ENCODE data around the gene ULK4.
"Not testable (repeated sequence)": the region's sequence is repeated elsewhere in the genome, so short reads cannot be mapped to it uniquely, and the experiment has no call there.

ULK4 gene

DNA sequence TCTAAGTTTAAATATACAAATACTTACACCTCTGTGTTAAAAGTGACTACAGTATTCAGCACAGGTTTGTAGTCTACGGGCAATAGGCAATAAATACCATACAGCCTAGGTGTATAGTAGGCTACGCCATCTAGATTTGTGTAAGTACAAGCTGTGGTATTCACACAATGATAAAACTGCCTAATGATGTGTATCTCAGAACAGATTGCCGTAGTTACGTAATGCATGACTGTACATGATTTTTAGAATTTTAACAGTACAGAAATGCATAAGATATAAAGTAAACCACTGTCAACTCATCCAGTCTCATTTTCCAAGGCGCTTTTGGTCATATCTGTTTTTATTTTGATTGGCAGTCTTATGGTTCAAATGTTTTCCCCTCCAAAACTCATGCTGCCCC is 396.9 kb downstream of the ULK4 start:
- DNase-seq: no peak

DNA sequence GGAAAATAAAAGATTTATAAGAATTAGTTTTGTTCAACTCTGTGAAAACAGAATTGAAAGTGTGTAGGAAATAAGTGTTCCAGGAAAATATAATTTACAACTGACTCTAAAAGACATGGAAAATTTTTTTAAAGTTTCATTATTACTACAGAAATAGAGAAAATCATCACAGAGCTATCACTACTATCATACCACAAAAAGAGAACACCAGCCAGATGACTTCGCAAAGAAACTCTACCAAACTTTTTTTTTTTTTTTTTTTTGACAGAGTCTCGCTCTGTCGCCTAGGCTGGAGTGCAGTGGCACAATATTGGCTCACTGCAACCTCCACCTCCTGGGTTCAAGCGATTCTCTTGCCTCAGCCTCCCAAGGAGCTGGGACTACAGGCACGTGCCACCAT is 405.7 kb downstream of the ULK4 start:
- not testable (repeated sequence) for DNase-seq

DNA sequence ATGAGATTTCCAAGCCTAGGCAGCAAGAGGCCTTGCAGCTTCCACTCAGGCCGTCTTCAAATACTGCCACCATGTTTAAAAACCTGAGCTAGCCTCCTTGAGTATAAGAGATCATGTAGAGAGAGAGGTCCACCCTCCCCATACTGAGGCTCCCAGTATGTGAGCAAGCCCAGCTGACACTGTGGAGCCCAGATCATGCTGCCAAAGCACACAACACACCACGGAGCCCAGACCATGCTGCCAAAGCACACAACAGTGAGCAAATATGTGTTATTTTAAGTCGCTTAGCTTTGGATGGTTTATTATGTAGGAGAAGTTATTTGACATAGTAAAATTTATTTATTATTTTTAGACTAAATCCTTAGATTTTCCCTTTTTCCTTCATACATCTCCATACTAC is 428.9 kb downstream of the ULK4 start:
- DNase-seq: no peak

DNA sequence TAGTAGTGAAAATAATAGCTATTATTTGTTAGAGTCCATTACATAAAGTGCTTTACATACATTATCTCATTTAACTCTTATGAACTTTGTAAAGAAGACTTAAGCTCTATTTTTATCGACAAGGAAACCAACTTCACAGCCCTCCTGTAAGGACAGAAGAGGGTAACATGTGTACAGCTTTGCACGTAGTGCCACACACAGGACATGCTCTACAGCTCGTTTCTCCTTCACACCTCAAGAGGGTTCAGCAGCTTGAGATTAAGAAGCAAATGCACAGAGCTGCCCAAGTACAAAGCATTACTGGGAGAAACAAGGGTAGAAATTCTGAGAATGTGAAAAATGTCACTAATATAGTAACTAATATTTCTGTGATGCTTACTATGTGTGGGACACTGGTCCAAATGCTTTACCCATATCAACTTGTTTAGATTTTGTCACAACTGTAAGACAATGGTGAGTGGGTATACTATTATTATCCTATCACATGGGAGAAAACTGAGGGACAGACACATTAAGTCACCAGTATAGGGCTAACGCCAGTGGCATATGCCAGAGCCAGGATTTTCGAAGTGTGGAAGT is 434.8 kb downstream of the ULK4 start:
- no peak for DNase-seq

DNA sequence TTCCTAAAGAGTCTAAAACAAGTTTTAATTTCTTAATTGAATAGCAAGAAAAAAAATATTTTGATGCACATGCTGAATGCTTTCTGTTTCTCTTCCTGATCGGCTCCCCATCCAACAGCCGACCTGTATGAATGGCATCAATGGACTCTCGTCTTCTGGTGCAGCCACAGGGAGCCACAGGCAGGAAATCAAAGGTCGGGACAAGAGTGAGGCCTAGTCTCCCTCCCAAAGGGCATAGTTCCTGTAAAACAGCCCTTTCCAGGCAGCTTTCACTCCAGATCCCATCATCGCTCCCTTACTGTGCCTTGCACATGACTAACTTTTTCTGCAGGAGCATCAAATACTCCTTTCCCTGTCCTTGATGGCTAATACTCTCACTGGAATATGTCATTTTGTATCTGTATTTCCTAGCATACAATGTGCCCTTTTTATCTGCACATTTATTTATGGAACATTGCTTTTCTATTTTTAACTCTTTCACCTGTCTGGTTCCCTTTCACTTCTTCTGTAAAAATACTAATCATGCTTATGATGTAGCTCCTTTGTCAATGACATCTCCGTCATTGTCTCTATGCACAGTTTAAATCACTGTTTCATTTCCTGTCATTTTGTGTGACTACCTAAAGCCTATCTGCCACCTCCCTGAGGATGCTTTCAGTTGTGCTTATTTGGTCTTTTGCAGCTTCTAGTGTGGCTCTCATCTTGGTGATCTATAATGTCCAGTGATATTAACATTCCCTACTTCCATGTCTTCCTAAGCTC is 436.4 kb downstream of the ULK4 start:
- DNase-seq: no peak

DNA sequence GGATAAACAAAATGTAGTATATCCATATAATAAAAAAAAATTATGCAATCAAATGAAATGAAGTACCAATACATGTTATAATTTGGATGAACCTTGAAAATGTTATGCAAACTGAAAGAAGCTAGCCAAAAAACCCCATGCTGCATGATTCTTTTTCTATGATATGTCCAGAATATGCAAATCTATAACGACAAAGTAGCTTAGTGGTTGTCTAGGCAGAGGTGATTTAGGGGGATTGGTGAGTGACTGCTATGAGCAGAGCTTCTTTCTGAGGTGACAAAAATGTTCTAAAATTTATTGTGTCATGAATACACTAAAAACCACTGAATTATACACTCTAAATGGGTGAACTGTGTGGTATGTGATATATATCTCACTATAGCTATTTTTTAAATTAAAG is 438.0 kb downstream of the ULK4 start:
- DNase-seq: no peak

DNA sequence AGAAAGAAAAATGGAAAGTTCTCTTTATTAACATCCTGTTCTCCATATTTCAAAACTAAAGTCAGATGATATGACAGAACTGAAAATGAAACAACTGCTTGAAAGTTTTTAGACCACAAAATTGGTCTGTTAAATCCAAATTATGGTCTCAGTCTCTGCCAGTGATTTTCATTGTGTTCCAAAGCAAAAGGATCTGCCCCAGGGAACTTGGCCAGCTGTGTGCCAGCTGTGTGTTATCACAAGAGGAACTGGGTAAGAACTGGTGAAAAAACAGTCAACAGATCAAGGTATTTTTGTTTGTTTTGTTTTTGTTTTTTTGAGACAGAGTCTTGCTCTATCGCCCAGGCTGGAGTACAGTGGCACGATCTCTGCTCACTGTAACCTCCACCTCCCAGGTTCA is 439.3 kb downstream of the ULK4 start:
- no peak for DNase-seq

DNA sequence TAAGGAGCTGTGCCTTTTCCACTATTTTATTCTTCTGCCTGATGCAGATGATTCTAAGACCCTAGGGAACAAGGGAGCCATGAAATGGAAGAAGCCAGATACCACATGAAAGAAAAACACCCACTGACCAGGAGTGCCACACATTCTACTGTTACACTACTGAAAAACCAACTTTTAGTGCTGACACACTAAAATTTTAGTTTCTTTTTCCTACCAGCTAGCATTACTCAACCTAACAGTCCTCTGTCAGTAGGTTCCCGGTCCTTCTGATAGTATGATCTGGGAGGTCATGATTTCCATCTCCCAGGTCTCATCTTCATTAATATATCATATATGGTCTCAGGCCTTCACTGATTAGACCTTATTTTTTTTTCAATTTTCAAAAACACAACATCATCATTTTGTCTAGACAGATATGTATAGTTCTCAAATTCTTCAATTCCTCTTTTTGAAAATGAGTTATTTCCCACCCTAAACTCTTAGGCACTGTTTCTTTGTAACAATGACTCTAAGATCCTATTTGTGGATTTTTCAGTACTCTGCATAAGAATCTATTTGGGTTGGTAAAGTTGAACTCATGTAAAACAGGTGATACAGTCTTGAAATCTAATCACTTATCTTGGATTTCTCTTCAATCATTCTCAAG is 440.8 kb downstream of the ULK4 start:
- no peak for DNase-seq

DNA sequence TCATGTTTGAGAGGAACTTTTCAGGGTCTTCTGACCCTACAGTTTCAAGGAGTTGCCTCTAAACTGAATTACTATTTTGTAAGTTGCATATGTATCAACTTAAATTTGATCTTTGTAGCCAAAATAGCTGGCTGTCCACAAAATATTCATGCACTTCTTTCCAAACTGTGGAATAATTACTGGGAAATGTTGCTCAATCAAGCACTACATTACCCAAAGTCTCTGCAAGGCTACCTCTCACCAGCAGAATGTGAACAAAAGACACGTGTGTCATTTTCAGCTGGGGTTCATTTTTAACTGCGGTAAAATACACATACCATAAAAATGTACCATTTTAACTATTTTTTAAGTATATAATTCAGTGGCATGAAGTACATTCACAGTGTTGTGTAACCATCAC is 442.2 kb downstream of the ULK4 start:
- no peak for DNase-seq

DNA sequence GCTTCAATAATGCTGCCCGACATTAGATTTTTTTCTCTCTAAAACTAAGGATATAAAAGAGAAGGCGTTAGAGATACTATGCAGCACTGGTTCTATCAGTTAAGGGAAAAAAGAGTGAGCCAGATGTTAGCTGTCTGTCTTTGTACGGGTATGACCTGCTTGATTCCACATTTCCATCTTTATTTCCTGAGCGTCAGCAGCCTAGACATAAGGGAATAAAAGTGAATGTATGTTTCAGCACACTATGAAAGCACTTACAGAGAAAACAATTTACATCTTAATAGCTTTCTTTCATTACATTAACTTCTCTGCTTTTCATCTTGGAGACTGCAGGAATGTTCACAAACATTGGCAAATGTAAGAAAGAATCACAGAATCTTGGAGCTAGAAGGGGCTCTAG is 443.3 kb downstream of the ULK4 start:
- DNase-seq: no peak

DNA sequence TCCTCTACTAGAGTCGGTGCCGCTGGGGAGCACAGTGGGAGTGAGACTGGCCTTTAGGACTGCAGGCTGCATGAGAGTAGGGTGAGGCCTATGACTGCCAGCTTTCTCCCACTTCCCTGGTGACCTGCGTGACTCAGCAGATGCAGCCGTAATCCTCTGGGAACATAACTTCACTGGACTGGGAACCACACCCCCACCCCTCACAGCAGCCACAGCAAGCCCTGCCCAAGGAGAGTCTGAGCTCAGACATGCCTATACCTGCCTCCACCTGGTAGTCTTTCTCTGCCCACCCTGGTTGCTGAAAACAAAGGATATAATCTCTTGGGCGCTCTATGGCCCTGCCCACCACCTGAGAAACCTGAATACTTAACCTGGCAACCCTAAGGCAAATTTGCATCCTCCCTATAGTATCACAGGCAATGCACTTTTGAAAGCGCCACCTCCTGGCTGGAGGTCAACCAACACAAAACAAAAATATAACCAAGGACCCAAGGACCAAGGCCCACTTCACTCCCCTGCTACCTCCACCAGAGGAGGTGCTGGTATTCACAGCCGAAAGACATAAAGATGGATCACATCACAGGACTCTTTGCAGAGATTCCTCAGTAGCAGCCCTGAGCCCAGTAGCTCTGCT is 453.7 kb downstream of the ULK4 start:
- no peak for DNase-seq

DNA sequence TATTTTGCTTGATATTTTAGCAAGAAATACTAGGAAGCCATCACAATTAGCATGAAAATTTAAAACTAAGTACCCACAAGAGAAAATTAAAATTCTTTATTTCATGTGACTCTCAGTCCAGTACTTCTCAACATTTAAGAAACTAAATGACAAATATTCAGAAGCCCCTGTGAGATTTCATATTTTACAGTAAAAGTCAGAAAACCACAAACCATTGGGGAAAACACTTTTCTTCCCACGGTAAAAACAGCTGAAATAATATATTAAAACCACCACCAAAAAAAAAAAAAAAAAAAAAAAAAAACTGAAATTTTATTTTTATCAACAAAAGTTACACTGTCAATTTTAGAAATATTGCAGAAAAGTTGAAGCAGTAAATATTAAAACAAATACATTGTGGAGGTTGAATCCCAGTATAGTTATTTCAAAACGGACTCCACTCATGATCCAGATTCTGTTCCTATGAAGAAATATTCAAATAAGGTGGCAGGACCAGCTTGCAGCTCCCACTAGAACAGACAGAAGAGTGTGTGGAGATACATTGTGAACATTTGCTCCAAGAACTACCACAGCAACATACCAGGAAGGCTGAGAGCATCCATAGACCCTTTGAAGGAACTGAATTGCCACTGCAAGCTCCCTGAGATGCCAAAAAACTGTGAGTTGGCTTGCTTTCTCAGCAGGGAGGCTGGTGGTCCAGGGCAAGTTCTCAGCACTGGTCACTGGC is 454.4 kb downstream of the ULK4 start:
- no peak for DNase-seq

DNA sequence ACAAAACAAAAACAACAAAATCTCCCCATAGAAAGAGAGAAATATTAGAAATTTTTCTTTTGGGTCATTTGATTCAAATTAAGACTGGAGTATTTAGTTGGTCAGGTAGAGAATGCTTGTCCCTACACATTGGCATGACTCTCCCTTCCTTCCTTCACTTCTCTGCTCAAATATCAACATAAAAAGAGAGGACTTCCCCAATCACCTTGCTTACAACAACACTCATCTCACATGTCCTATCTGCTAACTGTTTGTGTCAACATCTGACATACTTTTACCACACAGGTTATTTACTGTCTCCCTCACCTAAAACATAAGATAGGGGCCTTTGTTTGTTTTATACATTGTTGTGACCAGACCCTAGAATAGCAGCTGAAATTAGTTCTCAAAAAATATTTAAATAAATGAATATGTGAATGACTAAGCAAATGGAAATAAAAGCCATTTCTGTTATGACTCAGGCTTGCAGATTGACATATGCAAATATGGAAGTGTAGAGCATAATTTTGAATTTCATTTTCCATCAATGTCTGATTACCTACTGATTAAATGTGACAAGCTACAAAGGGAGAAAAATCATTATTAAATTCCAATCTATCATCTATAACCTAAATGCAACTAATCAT is 457.8 kb downstream of the ULK4 start:
- DNase-seq: no peak

DNA sequence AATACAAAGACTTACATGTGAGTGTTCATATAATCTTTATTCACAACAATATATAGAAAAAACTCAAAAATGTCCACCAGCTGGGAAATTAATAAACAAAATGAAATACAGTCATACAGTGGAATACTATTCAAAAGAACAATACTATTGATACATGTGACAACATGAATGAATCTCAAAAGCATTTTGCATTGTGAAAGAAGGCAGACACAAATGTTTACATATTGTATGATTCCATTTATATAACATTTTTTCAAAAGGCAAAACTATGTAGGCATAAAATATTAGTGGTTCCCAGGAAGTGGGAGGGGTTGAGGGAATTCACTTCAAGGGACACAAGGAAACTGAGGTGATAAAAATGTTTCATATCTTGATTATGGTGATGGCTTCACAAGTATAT is 459.4 kb downstream of the ULK4 start:
- DNase-seq: no peak

DNA sequence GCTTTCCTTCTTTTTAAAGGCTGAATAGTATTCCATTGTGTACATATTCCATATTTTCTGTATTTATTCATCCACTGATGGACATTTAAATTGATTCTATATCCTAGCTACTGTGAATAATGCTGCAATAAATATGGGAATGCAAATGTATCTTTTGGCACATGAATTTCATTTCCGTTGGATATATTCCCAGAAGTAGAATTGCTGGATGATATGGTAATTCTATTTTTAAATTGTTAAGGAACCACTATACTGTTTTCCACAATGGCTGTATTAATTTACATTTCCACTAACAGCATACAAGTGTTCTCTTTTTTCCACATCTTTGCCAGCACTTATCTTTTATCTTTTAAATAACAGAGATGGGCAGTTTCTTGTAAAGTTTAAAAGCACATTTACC is 459.9 kb downstream of the ULK4 start:
- no peak for DNase-seq

DNA sequence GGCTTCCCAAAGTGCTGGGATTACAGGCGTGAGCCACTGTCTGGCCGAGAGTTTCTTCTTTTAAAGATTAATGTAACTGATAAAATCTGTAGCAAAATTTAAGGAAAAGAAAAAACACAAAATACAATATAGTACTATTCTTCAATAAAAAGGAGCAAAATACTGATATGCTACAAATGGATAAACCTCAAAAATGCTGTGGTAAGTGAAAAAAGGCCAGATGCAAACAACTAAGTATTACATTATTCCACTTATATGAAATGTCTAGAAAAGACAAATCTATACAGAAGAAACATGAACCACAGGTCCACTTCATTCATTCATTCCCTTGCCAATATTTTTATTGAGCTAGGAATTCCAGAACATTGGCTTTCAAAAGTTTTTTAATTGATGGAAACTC is 463.1 kb downstream of the ULK4 start:
- no peak for DNase-seq

DNA sequence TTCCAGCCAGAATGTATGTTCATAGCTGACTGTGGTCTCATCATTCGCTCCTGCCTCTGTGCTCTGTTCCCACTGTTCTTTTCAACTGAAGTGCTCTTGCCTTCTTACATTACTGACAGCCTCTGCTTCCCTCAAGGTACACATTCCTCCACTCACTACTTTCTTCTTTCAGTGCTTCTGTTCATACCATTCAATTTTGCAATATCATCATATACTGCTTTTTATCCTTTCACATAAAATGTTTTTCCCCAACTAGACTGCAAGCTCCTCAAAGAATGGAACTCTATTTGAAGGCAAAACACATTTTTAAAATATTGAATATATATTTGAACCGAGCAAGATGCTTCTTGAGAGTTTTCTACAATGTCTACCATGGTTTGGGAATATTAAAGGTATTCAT is 471.5 kb downstream of the ULK4 start:
- no peak for DNase-seq

DNA sequence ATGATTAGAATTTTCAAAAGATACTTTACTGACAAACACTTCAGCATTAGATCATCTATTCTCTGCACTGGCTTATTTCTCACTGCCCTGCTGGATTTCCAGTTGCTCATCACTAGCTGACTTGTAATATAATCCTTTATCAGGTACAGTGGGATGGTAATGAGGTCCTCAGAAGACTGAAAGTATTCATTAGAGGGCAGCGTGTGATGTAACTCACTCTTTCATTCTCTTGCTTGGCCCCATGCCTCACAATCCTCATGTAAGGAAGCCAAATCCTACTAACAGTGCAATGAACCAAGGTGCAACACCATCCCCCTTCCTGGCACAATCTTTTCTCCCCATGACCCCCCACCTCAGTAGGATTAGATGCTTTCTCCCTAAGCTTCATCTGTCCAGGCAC is 472.7 kb downstream of the ULK4 start:
- no peak for DNase-seq

DNA sequence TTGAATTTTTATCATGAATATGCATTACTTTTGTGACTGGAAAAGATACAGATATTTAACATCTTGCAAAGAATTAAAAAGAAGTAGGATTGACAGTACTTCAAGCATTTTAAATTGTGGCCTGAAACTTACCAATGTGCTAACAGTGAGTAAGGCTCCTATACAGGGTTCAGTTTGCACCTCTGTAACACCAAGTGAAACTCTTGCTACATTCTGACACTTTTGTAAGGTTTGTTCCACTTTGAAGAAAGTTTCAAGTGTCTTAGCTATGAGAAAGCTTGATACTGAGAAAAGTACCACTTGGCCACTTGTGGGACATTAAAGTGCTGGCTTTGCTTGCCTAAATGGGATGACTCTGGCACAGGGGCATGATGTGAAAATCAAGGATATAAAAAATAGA is 473.4 kb downstream of the ULK4 start:
- DNase-seq: no peak

DNA sequence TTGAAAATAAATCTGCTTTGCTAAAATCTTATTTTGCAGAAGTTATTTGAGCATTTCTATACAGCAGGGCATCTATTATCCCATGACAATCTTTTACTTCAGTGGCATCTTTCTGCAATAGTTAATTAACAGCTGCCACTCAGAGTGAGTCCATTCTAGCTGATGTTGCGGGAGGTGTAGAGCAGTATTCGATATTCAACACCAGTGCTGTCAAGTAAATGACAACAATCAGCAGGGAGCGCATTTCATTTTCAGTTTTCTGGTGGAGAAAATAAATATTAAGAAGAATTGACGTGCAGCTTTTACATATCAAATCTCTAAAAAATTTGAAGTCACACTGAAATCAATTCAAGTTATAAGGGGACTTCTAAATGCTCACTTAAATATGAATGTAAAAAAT is 476.4 kb downstream of the ULK4 start:
- no peak for DNase-seq

DNA sequence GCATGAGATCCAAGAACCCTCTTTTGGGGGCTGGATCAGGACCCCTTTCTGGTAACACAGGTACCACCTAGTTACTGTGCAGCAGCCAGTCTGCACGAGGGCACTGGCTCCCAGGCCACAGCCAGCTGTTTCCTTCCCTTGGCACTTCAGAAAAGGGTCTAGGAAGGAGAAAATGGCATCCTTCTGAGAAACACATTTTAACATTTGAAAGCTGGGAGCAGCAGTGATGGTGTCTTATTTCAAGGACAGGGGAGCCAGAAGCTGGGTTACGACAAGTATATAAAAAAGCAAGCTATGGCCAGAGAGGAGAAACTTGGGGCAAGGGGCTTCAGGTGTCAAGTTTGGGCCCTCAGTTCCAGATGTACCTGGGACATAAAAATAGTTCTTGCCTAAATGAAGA is 479.8 kb downstream of the ULK4 start:
- DNase-seq: no peak

DNA sequence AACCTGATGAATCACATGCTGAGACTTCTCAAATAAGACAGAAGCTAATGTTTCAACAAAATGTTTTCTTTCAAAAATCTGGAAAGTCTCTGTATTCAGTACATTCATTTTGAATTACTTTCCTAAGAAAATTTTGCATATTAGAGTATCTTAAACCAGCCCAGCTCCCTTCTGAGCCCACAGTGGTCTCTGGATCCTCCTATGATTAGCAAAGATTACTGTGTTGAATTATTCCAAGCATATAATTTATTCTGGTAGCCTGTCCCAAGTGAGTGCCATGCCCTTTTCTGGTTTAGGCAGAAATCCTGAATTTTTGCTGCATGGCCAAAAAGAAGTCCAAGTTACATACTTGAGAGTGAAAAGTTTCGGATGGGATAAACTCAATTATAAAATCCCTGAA is 483.6 kb downstream of the ULK4 start:
- no peak for DNase-seq

Measured in 8988T (cell line).